Right atrium auricular region (tissue), 2 donors: ENCODE data around the gene PLD1. TPM values are rescaled to one million over a fixed set of nuclear protein-coding genes. Genes with fewer than 3 reads are reported as not detected.

ENCODE experiments used
- DNase-seq: peaks from one replicate; pipeline ENCODE4 v3.0.0-alpha.2; 2019; ENCODE audit warnings: low spot score
- H3K27ac ChIP-seq, 2 donors: fragments of 200-600 bp; sonication (generic); 1 replicate in 1 of 2; 2 replicates in 1 of 2; pipeline ENCODE4 v1.5.1; 2016 to 2019
- H3K27me3 ChIP-seq, 2 donors: fragments of 200-600 bp; sonication (generic); one replicate each; pipeline versions ENCODE4 v1.5.1 to v1.6.0; 2017 to 2019
- H3K36me3 ChIP-seq: fragments of 200-600 bp; sonication (generic); one replicate; pipeline ENCODE4 v1.5.1; 2016
- H3K4me1 ChIP-seq, 2 donors: fragments of 200-600 bp; sonication (generic); one replicate each; pipeline versions ENCODE4 v1.5.1 to v1.6.0; 2017 to 2019
- H3K4me3 ChIP-seq, 2 donors: fragments of 200-600 bp; sonication (generic); 1 replicate in 1 of 2; 2 replicates in 1 of 2; pipeline ENCODE4 v1.5.1; 2017 to 2019; ENCODE audit warnings: mild to moderate bottlenecking in 1 of 2, moderate library complexity in 1 of 2
- H3K9me3 ChIP-seq, 2 donors: fragments of 200-600 bp; sonication (generic); one replicate each; pipeline ENCODE4 v1.5.1; 2019
- total RNA-seq, 2 donors: library from RNA; depleted of rRNA; stranded (reverse); fragments of >200 nt; gene quantifications; one replicate each; pipeline ENCODE4 v1.1.0, GENCODE V29; 2016
- TF ChIP-seq, protein P1 (sequence below), 2 donors: fragments of 200-600 bp; sonication (generic); IDR thresholded peaks; one replicate each; pipeline ENCODE4 v1.5.1; 2019; ENCODE audit warnings: antibody characterized with exemption in 2 of 2

PLD1 gene
- total RNA-seq, 2 donors from 2014 or later: 64.5 to 111 TPM

DNA sequence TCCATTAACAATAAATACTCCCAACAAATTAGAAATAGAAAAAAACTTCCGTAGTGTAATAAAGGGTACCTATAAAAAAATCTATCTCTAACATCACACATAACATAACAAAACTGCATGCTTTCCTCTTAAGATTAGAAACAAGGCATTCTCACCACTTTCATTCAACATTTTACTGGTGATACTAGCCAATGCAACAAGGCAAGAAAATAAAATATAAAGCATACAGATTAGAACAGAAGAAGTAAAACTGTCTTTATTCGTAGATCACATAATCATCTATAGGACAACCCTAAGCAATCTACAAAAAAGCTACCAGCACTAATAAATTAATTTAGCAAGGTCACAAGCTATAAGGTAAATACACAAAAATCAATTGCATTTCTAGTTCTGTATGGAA lies 107.1 kb downstream of the PLD1 start:
- H3K27ac ChIP-seq: no peak overlapping the region
- peaks cover 40% of the 10 kb centered on the region for H3K36me3 ChIP-seq
- peaks cover 0 to 8% of the 10 kb centered on the region in 2 donors for H3K4me1 ChIP-seq
- TF ChIP-seq, protein P1, sequence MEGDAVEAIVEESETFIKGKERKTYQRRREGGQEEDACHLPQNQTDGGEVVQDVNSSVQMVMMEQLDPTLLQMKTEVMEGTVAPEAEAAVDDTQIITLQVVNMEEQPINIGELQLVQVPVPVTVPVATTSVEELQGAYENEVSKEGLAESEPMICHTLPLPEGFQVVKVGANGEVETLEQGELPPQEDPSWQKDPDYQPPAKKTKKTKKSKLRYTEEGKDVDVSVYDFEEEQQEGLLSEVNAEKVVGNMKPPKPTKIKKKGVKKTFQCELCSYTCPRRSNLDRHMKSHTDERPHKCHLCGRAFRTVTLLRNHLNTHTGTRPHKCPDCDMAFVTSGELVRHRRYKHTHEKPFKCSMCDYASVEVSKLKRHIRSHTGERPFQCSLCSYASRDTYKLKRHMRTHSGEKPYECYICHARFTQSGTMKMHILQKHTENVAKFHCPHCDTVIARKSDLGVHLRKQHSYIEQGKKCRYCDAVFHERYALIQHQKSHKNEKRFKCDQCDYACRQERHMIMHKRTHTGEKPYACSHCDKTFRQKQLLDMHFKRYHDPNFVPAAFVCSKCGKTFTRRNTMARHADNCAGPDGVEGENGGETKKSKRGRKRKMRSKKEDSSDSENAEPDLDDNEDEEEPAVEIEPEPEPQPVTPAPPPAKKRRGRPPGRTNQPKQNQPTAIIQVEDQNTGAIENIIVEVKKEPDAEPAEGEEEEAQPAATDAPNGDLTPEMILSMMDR (IDR thresholded peaks at IDR 0.05): no peak
- H3K9me3 ChIP-seq: peaks cover 4 to 18% of the 10 kb centered on the region in 2 donors
- no peak for DNase-seq
- H3K27me3 ChIP-seq: no peaks in the 10 kb centered on the region
- no peak overlapping the region for H3K4me3 ChIP-seq

DNA sequence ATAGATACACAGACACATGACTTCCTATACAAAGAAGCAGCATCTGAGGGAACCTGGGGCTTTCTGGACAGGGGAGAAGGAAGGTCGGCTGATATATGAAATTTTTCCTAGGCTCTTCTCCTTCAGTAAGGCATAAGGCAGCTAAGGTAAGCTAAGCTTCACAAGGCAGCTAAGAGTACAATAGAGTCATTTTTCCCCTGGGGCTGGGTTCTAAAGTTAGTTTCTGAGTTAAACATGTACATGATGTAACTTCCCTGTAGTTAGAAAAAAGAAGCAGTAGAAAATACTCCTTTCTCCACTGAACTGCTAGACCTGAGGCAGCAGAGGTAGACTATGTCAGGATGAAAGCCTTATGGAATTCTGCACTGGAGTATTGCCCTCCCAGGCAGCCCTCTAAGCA lies 109.6 kb downstream of the PLD1 start:
- TF ChIP-seq, protein P1 (IDR thresholded peaks at IDR 0.05): no peak
- Histone ChIP-seq H3K4me3 (no peak overlapping the region), H3K36me3 (peaks cover 31% of the 10 kb centered on the region), H3K4me1 (peaks cover 0 to 8% of the 10 kb centered on the region in 2 donors), H3K27ac (no peak overlapping the region), H3K27me3 (no peaks in the 10 kb centered on the region), H3K9me3 (peaks cover 4 to 18% of the 10 kb centered on the region in 2 donors)
- DNase-seq: no peak

DNA sequence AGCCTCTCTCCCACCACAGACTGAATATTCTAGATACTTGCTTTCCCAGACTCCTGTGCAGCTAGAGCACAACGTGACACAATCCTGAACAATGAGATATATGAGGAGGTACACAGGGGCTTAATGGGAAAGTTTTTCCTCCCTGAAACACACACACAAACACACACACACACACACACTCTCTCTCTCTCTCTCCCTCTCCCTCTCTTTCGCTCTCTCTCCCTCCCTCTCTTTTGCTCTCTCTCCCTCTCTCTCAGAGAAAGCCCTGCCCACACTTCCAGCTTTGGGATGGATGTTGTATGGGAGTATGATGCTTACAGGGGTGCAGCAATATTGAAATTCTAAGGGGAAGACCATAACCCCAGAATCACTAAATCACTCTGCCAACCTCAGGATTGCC lies 110.1 kb downstream of the PLD1 start:
- no peaks in the 10 kb centered on the region for H3K27me3 ChIP-seq
- no peak for DNase-seq
- no peak overlapping the region for H3K27ac ChIP-seq
- peaks cover 4 to 18% of the 10 kb centered on the region in 2 donors for H3K9me3 ChIP-seq
- no peak overlapping the region for H3K4me3 ChIP-seq
- peaks cover 31% of the 10 kb centered on the region for H3K36me3 ChIP-seq
- TF ChIP-seq, protein P1 (IDR thresholded peaks at IDR 0.05): no peak
- H3K4me1 ChIP-seq: peaks cover 0 to 8% of the 10 kb centered on the region in 2 donors

DNA sequence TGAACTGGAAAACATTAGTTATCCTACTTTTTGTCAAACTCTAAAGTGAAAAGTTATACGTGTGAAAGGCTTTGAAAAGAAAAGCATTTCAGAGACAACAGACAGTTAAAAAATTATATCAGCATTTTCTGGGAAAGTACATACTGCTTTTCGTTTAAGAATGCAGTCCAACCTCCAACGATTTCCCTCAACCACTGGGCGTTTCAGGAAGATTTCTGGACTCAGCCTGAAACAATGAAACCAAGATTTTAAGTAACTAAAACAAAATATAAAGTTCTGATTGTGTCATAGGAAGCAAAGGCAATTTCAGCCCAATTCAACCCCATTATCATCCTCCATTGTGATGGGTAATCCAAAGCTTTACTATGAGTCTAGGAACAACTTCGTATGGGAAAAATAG lies 110.7 kb downstream of the PLD1 start:
- H3K27ac ChIP-seq: no peak overlapping the region
- peaks cover 35% of the 10 kb centered on the region for H3K36me3 ChIP-seq
- TF ChIP-seq, protein P1 (IDR thresholded peaks at IDR 0.05): no peak

DNA sequence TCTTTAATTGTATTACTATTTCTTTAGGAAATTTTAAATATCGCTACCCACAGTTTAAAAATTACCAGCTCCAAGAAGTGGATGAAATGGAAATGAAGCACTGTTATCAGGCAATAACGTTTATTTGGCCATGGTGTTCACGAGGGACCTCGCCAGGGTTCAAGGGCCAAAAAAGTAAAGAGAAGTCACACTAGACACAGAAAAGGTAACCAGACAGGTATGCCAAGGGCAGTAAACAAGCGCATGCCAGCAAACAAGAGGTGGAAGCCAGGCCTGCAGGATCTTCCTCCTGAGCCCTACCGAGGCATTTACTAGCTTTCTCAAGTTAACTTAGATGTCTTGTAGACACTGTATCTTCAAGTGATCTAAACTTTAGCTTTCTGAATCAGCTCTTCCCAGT lies 113.5 kb downstream of the PLD1 start:
- peaks cover 0 to 8% of the 10 kb centered on the region in 2 donors for H3K4me1 ChIP-seq
- peaks cover 23% of the 10 kb centered on the region for H3K36me3 ChIP-seq
- no peak overlapping the region for H3K4me3 ChIP-seq
- DNase-seq: no peak
- TF ChIP-seq, protein P1 (IDR thresholded peaks at IDR 0.05): no peak
- H3K27me3 ChIP-seq: no peaks in the 10 kb centered on the region
- H3K9me3 ChIP-seq: no peaks in the 10 kb centered on the region
- H3K27ac ChIP-seq: no peak overlapping the region

More for the DNA sequence above, 110.7 kb downstream of the PLD1 start:
- Histone ChIP-seq H3K4me1 (peaks cover 0 to 8% of the 10 kb centered on the region in 2 donors), H3K4me3 (no peak overlapping the region), H3K27me3 (no peaks in the 10 kb centered on the region), H3K9me3 (peaks cover 4 to 18% of the 10 kb centered on the region in 2 donors)
- no peak for DNase-seq

DNA sequence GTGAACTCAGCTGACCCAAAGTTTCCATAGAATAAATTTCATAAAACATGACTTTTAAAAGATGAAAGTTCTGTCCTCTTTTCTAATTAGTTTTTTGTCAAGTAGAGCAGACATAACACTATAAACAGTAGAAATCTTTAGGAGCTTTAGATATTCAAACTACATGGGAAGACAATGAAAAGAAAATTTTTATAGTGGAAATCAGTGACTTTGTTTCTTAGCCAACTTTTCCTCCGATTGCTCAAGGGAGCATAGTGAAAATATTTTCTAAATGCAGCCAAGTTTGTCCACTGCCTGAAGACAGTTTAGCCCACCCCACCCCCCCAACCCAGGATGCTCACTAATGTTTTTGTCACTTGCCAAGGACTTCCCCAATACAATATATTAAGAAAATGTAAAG lies 114.9 kb downstream of the PLD1 start:
- H3K4me1 ChIP-seq: peaks cover 0 to 2% of the 10 kb centered on the region in 2 donors
- no peaks in the 10 kb centered on the region for H3K9me3 ChIP-seq
- DNase-seq: no peak
- no peak overlapping the region for H3K4me3 ChIP-seq
- H3K27me3 ChIP-seq: no peaks in the 10 kb centered on the region
- TF ChIP-seq, protein P1 (IDR thresholded peaks at IDR 0.05): no peak
- peaks cover 29% of the 10 kb centered on the region for H3K36me3 ChIP-seq
- H3K27ac ChIP-seq: no peak overlapping the region
